Neural crest cell (in vitro differentiated cells): ENCODE data around the gene TCEA3. TPM values are rescaled to one million over a fixed set of nuclear protein-coding genes. Genes with fewer than 3 reads are reported as not detected.
"Not testable (repeated sequence)": the region's sequence is repeated elsewhere in the genome, so short reads cannot be mapped to it uniquely, and the experiment has no call there.

ENCODE experiments used
- DNase-seq: peaks from one replicate; pipeline ENCODE4 v3.0.0; 2021; ENCODE audit warnings: low read depth, mixed read lengths, low spot score
- H3K27ac Mint-ChIP-seq: one replicate; pipeline ENCODE4 v1.8.0; 2021; ENCODE audit warnings: mild to moderate bottlenecking, mixed read lengths; ENCODE audit not compliant: unreplicated experiment
- H3K27me3 Mint-ChIP-seq: 2 replicates; pipeline ENCODE4 v1.8.0; 2021; ENCODE audit warnings: low read depth, mild to moderate bottlenecking, mixed read lengths
- H3K36me3 Mint-ChIP-seq: 2 replicates; pipeline ENCODE4 v1.8.0; 2021; ENCODE audit warnings: low read depth, mild to moderate bottlenecking, mixed read lengths
- H3K4me1 Mint-ChIP-seq: 2 replicates; pipeline ENCODE4 v1.8.0; 2021; ENCODE audit warnings: mixed read lengths
- H3K4me3 Mint-ChIP-seq: one replicate; pipeline ENCODE4 v1.8.0; 2021; ENCODE audit warnings: mild to moderate bottlenecking, mixed read lengths
- H3K9me3 Mint-ChIP-seq: 2 replicates; pipeline ENCODE4 v1.8.0; 2021; ENCODE audit warnings: mixed read lengths
- total RNA-seq: library from RNA; stranded (reverse); gene quantifications from 2 replicates; pipeline ENCODE4 v1.2.1, GENCODE V29; 2021
- TF ChIP-seq, protein P1 (sequence below): fragments of 200-600 bp; sonication (generic); conservative IDR thresholded peaks from 2 replicates; pipeline ENCODE4 v1.5.0; 2021; ENCODE audit warnings: antibody characterized with exemption, mild to moderate bottlenecking

TCEA3 gene
- total RNA-seq, 1 donor from 2014 or later, result 1.5 TPM

DNA sequence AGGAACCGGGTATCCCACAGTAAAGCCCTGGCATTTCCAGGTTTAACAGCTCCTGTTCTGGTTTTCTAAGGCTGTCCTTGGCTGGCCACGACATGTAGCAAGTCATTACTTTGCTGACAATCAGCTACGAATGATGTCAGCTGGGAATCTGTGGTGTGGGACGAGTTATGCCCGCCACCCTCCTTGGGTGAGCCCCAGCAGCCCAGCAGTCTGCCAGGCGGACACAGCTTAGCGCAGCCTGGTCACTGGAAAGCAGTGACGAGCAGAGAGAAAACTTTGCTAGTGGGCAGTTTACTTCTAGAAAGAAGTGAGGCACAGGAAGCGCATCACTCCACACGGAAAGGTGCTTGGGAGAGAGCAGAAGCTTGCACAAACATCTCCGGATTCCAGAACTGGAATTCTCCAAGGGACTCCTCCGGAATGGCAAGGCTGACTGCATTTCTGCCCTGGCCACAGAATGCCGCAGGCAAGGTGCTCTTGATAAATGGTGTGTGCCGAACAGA, 39.4 kb downstream of the TCEA3 start:
- peaks cover 3% of the 10 kb centered on the region for H3K4me1 Mint-ChIP-seq
- H3K36me3 Mint-ChIP-seq, result no peaks in the 10 kb centered on the region
- no peak for DNase-seq
- no peak overlapping the region for H3K27ac Mint-ChIP-seq
- H3K9me3 Mint-ChIP-seq, result peaks cover 6% of the 10 kb centered on the region
- TF ChIP-seq, protein P1, sequence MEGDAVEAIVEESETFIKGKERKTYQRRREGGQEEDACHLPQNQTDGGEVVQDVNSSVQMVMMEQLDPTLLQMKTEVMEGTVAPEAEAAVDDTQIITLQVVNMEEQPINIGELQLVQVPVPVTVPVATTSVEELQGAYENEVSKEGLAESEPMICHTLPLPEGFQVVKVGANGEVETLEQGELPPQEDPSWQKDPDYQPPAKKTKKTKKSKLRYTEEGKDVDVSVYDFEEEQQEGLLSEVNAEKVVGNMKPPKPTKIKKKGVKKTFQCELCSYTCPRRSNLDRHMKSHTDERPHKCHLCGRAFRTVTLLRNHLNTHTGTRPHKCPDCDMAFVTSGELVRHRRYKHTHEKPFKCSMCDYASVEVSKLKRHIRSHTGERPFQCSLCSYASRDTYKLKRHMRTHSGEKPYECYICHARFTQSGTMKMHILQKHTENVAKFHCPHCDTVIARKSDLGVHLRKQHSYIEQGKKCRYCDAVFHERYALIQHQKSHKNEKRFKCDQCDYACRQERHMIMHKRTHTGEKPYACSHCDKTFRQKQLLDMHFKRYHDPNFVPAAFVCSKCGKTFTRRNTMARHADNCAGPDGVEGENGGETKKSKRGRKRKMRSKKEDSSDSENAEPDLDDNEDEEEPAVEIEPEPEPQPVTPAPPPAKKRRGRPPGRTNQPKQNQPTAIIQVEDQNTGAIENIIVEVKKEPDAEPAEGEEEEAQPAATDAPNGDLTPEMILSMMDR, result no peak
- H3K27me3 Mint-ChIP-seq, result peaks cover 4% of the 10 kb centered on the region
- no peak overlapping the region for H3K4me3 Mint-ChIP-seq

GRCh38 chr1:23384312-23385058, 40.1 kb downstream of the TCEA3 start:
- Mint-ChIP-seq H3K4me3 (no peak overlapping the region), H3K27ac (no peak overlapping the region), H3K27me3 (peaks cover 2% of the 10 kb centered on the region), H3K9me3 (peaks cover 6% of the 10 kb centered on the region), H3K4me1 (peaks cover 3% of the 10 kb centered on the region), H3K36me3 (no peaks in the 10 kb centered on the region)
- DNase-seq, result no peak
- TF ChIP-seq, protein P1, result no peak

DNA sequence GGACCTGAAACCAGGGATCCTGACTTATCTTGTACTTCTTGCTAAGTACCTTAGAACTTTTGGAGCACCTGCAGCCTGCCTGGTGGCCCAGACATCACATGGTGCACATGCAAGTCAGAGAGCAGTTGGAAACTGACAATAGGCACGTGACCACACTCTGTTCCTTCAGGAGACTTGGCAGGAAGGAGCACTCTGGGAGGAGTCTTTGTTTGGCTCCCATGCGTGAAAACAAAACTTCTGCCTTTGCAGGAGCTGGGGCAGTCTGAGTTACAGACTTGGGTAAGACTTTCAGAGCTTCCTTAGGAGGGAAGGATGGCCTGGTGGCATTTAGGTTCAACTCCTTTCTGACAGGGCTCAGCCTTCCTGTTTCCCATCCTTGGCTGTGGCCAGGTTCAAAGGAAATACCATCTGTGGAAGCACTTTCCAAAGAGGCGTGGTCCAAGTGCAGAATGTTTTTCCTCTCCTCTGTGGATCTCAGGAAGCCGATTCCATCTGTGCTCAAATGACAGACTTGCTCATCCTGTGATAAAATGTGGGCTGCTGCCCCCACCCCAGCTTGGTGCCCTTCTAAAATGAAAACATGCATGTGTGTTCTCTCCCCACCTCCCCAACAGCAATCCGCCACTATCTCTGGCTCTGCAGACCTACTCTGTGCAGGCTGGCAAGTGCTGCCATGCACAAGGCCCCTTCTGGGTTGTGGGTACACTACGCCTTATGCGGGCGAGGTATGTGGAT, 40.8 kb downstream of the TCEA3 start:
- Mint-ChIP-seq H3K36me3 (no peaks in the 10 kb centered on the region), H3K27ac (no peak overlapping the region), H3K27me3 (peaks cover 2% of the 10 kb centered on the region), H3K4me1 (peaks cover 7% of the 10 kb centered on the region), H3K4me3 (no peak overlapping the region), H3K9me3 (peaks cover 6% of the 10 kb centered on the region)
- TF ChIP-seq, protein P1, result no peak
- no peak for DNase-seq

- Mint-ChIP-seq H3K4me3 (no peak overlapping the region), H3K4me1 (peaks cover 12% of the 10 kb centered on the region), H3K27ac (no peak overlapping the region), H3K9me3 (peaks cover 6% of the 10 kb centered on the region), H3K36me3 (no peaks in the 10 kb centered on the region), H3K27me3 (no peaks in the 10 kb centered on the region)
- TF ChIP-seq, protein P1, result no peak
- DNase-seq, result no peak
Measured at GRCh38 chr1:23381233-23381885, 43.2 kb downstream of the TCEA3 start.

DNA sequence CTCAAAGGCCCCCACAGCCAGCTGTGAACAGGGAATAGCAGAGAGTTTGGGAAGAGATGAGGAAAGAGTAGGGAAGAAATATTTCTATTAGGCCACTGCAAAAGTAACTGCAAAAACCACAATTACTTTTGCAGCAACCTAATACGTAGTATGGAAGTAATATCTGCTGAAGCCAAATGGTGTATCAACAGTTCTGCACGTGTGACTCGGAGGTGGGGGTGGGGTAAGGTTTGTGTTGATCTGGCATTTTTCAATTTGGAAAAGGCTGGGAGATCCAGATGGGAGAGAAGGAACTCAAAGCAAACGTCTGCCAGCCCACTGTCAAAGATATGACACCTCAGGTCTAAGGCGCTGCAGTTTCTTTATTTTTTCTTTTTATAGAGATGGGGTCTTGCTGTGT, 43.8 kb downstream of the TCEA3 start:
- DNase-seq, result no peak
- no peak overlapping the region for H3K27ac Mint-ChIP-seq
- H3K36me3 Mint-ChIP-seq, result no peaks in the 10 kb centered on the region
- H3K4me1 Mint-ChIP-seq, result peaks cover 12% of the 10 kb centered on the region
- TF ChIP-seq, protein P1, result no peak
- H3K27me3 Mint-ChIP-seq, result no peaks in the 10 kb centered on the region
- H3K4me3 Mint-ChIP-seq, result no peak overlapping the region
- peaks cover 6% of the 10 kb centered on the region for H3K9me3 Mint-ChIP-seq

GRCh38 chr1:23380236-23380635, 44.3 kb downstream of the TCEA3 start:
- H3K27me3 Mint-ChIP-seq, result not testable (repeated sequence)

More at GRCh38 chr1:23380236-23380635, 44.3 kb downstream of the TCEA3 start:
- H3K4me3 Mint-ChIP-seq, H3K27ac Mint-ChIP-seq, DNase-seq, H3K36me3 Mint-ChIP-seq, H3K9me3 Mint-ChIP-seq: not testable (repeated sequence)
- H3K4me1 Mint-ChIP-seq, result peaks cover 12% of the 10 kb centered on the region
